IgD-negative memory B cell (primary cell): Measurements from ENCODE around the gene RASSF5. TPM values are rescaled to one million over a fixed set of nuclear protein-coding genes. Genes with fewer than 3 reads are reported as not detected.
A peak's percentile ranks its signal among the peaks of the same experiment; 100 is the strongest.
"Not testable (repeated sequence)": the region's sequence is repeated elsewhere in the genome, so short reads cannot be mapped to it uniquely, and the experiment has no call there.

Experiments
- H3K27ac Mint-ChIP-seq, 3 donors: one replicate each; pipeline ENCODE4 v1.8.0; 2020 to 2022; ENCODE audit warnings: mild to moderate bottlenecking in 3 of 3, mixed read lengths in 3 of 3, moderate library complexity in 1 of 3
- H3K27me3 Mint-ChIP-seq: one replicate; pipeline ENCODE4 v1.8.0; 2021; ENCODE audit warnings: mixed read lengths
- H3K36me3 Mint-ChIP-seq: one replicate; pipeline ENCODE4 v1.8.0; 2020; ENCODE audit warnings: mild to moderate bottlenecking, mixed read lengths
- H3K4me1 Mint-ChIP-seq, 3 donors: one replicate each; pipeline ENCODE4 v1.8.0; 2020 to 2022; ENCODE audit warnings: mixed read lengths in 3 of 3, mild to moderate bottlenecking in 1 of 3
- H3K4me3 Mint-ChIP-seq, 4 donors: one replicate each; pipeline ENCODE4 v1.8.0; 2020 to 2022; ENCODE audit warnings: mild to moderate bottlenecking in 4 of 4, mixed read lengths in 4 of 4, moderate library complexity in 3 of 4
- H3K9me3 Mint-ChIP-seq, 3 donors: one replicate each; pipeline ENCODE4 v1.8.0; 2020 to 2021; ENCODE audit warnings: mixed read lengths in 3 of 3, mild to moderate bottlenecking in 1 of 3
- polyA plus RNA-seq: library from polyadenylated mRNA; unstranded; fragments of 300-500 nt; fragmentation: Illumina TruSeq; gene quantifications from one replicate; pipeline ENCODE4 v1.2.3, GENCODE V29; 2021

Gene RASSF5
- polyA plus RNA-seq, 1 donor from 2014 or later = 130 TPM

DNA sequence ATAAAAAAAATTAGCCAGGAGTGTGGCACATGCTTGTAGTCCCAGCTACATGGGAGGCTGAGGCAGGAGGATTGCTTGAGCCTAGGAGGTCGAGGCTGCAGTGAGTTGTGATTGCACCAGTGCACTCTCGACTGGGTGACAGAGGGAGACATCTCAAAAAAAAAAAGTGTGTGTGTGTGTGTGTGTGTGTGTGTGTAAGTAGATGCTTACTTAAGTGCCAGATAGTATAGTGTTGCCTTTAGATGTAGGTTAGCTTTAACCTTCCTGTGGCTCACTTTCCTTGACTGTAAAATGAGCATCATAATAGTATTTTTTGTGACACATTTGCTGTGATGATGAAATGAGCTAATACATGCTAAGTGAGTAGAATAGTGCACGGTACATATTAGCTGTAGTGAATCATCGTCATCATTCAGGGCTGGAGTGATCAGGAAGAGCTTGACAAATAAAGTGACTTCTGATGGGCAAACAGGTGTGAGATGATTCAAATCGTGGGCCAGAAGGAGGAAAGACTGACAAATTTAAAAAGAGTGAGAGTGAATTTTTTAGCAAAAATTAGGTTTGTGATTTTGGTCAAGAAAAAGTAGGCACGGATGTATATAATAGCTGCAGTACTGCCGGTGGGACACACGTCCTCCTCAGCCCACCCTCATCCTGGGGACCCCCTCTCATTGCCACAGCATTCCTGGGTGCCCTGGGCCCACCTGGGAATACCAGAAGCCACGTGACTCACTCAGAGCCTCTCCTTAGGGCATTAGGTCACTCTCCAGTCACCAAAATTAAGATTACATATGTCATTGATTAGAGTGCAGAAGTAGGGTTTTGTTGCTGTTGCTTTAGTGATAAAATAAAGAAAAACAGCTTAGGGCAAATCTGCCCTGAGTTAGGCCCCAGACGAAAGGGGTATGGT is 71.0 kb downstream of the RASSF5 start:
- peaks cover 1% of the 10 kb centered on the region for H3K36me3 Mint-ChIP-seq
- H3K27ac Mint-ChIP-seq = peak overlapping the region; percentile 93 to 99 (median 99)
- peaks cover 69 to 87% (median 76%) of the 10 kb centered on the region in 3 donors for H3K4me1 Mint-ChIP-seq
- H3K9me3 Mint-ChIP-seq = no peaks in the 10 kb centered on the region
- H3K4me3 Mint-ChIP-seq = peak overlapping the region in 3 of 4 donors; percentile 66 to 87 (median 86)
- no peaks in the 10 kb centered on the region for H3K27me3 Mint-ChIP-seq

DNA sequence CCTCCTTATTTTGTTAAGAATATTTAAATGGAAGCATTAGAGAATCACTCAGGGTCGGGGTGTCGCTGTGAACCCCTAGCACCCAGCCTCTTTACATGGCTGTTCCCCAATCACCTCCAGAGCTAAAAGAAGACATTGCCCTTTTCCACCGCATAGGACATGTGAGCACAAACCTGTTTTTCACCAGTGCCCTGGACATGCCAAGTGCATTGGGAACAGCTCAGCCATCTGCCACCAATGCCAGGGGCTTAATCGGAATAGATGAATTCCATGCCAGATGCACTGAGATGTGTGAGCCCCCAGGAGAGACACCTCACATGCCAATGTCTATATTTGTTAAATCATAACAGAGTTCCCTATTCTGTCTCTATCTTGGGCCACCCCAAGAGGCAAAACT is 71.6 kb downstream of the RASSF5 start:
- Mint-ChIP-seq H3K4me3 (peak overlapping the region in 2 of 4 donors; percentile 86 to 87), H3K4me1 (peaks cover 69 to 87% (median 76%) of the 10 kb centered on the region in 3 donors), H3K27me3 (no peaks in the 10 kb centered on the region), H3K9me3 (no peaks in the 10 kb centered on the region), H3K36me3 (peaks cover 4% of the 10 kb centered on the region), H3K27ac (peak overlapping the region; percentile 93 to 99 (median 99))

GRCh38 chr1:206579747-206580437 is 72.6 kb downstream of the RASSF5 start:
- H3K9me3 Mint-ChIP-seq = no peaks in the 10 kb centered on the region
- no peaks in the 10 kb centered on the region for H3K27me3 Mint-ChIP-seq
- H3K36me3 Mint-ChIP-seq = peaks cover 6% of the 10 kb centered on the region
- peak overlapping the region; percentile 61 to 87 (median 86) for H3K4me3 Mint-ChIP-seq
- peak overlapping the region; percentile 93 to 99 (median 99) for H3K27ac Mint-ChIP-seq
- peaks cover 66 to 79% (median 71%) of the 10 kb centered on the region in 3 donors for H3K4me1 Mint-ChIP-seq

- Mint-ChIP-seq H3K9me3 (no peaks in the 10 kb centered on the region), H3K4me3 (peak overlapping the region; percentile 61 to 87 (median 86)), H3K36me3 (peaks cover 7% of the 10 kb centered on the region), H3K27ac (peak overlapping the region; percentile 93 to 99 (median 99)), H3K27me3 (no peaks in the 10 kb centered on the region), H3K4me1 (peaks cover 61 to 72% (median 65%) of the 10 kb centered on the region in 3 donors)
Observed at GRCh38 chr1:206580438-206581113, 73.2 kb downstream of the RASSF5 start.

DNA sequence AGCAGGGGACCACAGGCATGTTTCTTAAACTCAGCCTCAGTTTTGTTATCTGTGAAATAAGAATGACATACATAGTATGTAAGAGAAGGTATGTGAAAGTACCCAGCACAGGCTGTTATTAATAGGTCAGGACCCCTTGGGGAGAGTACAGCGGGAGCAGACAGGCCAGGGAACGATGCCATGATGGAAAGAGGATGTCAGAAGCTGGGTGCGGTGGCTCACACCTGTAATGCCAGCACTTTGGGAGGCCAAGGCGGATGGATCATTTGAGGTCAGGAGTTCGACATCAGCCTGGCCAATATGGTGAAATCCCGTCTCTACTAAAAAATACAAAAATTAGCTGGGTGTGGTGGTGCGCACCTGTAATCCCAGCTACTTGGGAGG is 73.8 kb downstream of the RASSF5 start:
- Mint-ChIP-seq H3K27ac (peak overlapping the region; percentile 93 to 99 (median 99)), H3K4me3 (peak overlapping the region; percentile 46 to 87 (median 82))

DNA sequence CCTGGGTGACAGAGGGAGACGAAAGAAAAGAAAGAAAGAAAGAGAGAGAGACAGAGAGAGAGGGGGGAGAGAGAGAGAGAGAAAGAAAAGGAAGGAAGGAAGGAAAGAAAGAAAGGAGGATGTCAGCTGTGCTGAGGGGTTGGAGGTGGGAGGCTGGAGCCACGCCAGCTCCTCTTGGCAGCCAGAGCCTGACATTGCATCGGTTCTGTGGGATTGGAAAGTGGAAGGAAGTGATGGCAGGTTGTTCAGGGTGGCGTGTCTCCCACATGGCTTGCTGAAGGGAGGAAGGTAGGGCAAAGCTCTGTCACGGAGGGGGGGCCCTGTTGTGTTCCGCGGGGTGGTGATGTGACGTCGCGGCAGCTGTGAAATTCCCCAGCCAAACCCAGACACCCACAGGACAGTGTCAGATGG is 74.2 kb downstream of the RASSF5 start:
- Mint-ChIP-seq H3K27ac (peak overlapping the region; percentile 93 to 99 (median 99)), H3K27me3 (no peaks in the 10 kb centered on the region), H3K36me3 (peaks cover 8% of the 10 kb centered on the region), H3K9me3 (no peaks in the 10 kb centered on the region), H3K4me1 (peaks cover 55 to 62% (median 55%) of the 10 kb centered on the region in 3 donors), H3K4me3 (peak overlapping the region in 3 of 4 donors; percentile 78 to 87 (median 86))

More for the DNA sequence above, 73.8 kb downstream of the RASSF5 start:
- H3K9me3 Mint-ChIP-seq, H3K27me3 Mint-ChIP-seq, H3K36me3 Mint-ChIP-seq: not testable (repeated sequence)
- H3K4me1 Mint-ChIP-seq = peaks cover 59 to 67% (median 60%) of the 10 kb centered on the region in 3 donors

DNA sequence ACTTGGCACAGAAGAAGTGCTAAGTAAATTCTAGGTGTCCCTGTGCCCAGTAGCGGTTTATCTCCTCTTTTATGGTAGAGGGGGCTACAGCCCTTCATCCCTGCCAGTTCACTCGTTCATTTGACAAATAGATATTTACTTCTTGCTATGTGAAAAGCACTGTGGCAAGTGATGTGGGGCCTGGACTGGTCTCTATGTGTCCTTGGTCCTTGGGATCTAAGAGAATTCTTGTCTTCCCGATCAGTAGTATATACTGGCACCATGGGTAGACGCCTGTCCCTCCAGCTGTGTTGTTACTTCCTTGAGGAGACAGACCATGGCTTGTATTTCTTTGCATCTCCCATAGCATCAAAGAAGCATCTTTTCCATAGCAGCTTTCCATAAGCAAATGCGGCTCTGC is 75.2 kb downstream of the RASSF5 start:
- Mint-ChIP-seq H3K27ac (peak overlapping the region; percentile 93 to 99 (median 99)), H3K9me3 (no peaks in the 10 kb centered on the region), H3K4me3 (peak overlapping the region in 1 of 4 donors; percentile 52), H3K36me3 (peaks cover 8% of the 10 kb centered on the region), H3K27me3 (no peaks in the 10 kb centered on the region), H3K4me1 (peaks cover 47 to 55% (median 50%) of the 10 kb centered on the region in 3 donors)

- H3K36me3 Mint-ChIP-seq = peaks cover 8% of the 10 kb centered on the region
- H3K9me3 Mint-ChIP-seq = no peaks in the 10 kb centered on the region
- peak overlapping the region; percentile 93 to 99 (median 97) for H3K27ac Mint-ChIP-seq
- peaks cover 43 to 51% (median 45%) of the 10 kb centered on the region in 3 donors for H3K4me1 Mint-ChIP-seq
- no peaks in the 10 kb centered on the region for H3K27me3 Mint-ChIP-seq
- peak overlapping the region in 3 of 4 donors; percentile 60 to 94 (median 61) for H3K4me3 Mint-ChIP-seq
Observed at GRCh38 chr1:206582971-206583706, 75.8 kb downstream of the RASSF5 start.

DNA sequence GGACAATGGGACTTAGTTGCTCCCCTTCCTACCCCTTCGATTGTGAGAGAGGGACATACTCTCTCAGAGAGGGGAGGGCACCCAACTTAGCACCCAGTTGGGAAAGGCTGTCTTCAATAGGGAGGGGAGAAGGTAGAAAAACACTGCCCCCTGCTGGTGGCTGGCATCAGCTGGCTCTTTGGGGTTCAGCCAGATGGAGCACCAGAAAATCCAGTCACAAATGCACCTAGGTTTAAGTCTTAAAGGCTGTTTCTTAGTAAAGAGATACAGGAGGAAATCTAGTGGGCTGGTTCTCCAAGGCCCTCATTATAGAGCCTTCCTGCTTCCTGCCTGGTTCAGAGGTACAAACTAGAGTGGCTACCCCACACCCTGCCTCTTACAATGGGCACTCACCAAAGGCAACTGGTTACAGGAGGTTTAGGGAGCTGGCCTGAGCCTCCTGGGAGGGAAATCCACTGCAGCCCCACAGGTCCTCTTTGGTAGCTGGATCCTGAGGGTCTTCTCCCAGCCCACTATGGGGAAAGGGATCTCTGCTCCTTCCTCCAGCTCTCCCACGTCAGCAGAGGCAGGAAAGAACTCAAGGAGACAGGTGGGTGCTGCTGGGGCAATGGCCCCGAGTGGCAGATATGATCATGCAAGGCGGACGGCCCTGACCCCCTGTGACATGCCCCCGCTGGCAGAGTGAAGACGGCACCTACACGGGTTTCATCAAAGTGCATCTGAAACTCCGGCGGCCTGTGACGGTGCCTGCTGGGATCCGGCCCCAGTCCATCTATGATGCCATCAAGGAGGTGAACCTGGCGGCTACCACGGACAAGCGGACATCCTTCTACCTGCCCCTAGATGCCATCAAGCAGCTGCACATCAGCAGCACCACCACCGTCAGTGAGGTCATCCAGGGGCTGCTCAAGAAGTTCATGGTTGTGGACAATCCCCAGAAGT is 76.6 kb downstream of the RASSF5 start:
- Mint-ChIP-seq H3K27me3 (no peaks in the 10 kb centered on the region), H3K27ac (peak overlapping the region; percentile 36 to 97 (median 93)), H3K9me3 (no peaks in the 10 kb centered on the region), H3K4me3 (peak overlapping the region in 3 of 4 donors; percentile 60 to 94 (median 61)), H3K36me3 (peaks cover 8% of the 10 kb centered on the region), H3K4me1 (peaks cover 36 to 42% (median 37%) of the 10 kb centered on the region in 3 donors)

GRCh38 chr1:206584683-206585082 is 77.4 kb downstream of the RASSF5 start:
- Mint-ChIP-seq H3K4me3 (no peak overlapping the region), H3K4me1 (peaks cover 29 to 35% (median 32%) of the 10 kb centered on the region in 3 donors), H3K27me3 (no peaks in the 10 kb centered on the region), H3K9me3 (no peaks in the 10 kb centered on the region), H3K27ac (peak overlapping the region; percentile 59 to 71 (median 71)), H3K36me3 (peaks cover 8% of the 10 kb centered on the region)

- Mint-ChIP-seq H3K4me3 (peak overlapping the region in 1 of 4 donors; percentile 17), H3K36me3 (peaks cover 8% of the 10 kb centered on the region), H3K4me1 (peaks cover 13 to 28% (median 18%) of the 10 kb centered on the region in 3 donors), H3K27me3 (no peaks in the 10 kb centered on the region), H3K9me3 (no peaks in the 10 kb centered on the region), H3K27ac (peak overlapping the region in 2 of 3 donors; percentile 47 to 81)
Observed at GRCh38 chr1:206586501-206587445, 79.4 kb downstream of the RASSF5 start.

GRCh38 chr1:206587904-206588303 is 80.6 kb downstream of the RASSF5 start:
- Mint-ChIP-seq H3K36me3 (peaks cover 8% of the 10 kb centered on the region), H3K27me3 (no peaks in the 10 kb centered on the region), H3K9me3 (no peaks in the 10 kb centered on the region), H3K4me1 (peaks cover 4 to 20% (median 12%) of the 10 kb centered on the region in 3 donors), H3K27ac (no peak overlapping the region), H3K4me3 (no peak overlapping the region)
